Measurements from ENCODE around the gene SPACA6. TPM values are rescaled to one million over a fixed set of nuclear protein-coding genes. Genes with fewer than 3 reads are reported as not detected.

Gene SPACA6
- total and polyA plus RNA-seq, 9 of the 15 experiments (the other 6 are each of a cell fraction or from before 2014, with no cell fraction given) = 1.3 to 17.3 (median 6.2) TPM

GRCh38 chr19:51703575-51704515, 10.7 kb downstream of the SPACA6 start (continued):
- TF ChIP-seq, protein P1, sequence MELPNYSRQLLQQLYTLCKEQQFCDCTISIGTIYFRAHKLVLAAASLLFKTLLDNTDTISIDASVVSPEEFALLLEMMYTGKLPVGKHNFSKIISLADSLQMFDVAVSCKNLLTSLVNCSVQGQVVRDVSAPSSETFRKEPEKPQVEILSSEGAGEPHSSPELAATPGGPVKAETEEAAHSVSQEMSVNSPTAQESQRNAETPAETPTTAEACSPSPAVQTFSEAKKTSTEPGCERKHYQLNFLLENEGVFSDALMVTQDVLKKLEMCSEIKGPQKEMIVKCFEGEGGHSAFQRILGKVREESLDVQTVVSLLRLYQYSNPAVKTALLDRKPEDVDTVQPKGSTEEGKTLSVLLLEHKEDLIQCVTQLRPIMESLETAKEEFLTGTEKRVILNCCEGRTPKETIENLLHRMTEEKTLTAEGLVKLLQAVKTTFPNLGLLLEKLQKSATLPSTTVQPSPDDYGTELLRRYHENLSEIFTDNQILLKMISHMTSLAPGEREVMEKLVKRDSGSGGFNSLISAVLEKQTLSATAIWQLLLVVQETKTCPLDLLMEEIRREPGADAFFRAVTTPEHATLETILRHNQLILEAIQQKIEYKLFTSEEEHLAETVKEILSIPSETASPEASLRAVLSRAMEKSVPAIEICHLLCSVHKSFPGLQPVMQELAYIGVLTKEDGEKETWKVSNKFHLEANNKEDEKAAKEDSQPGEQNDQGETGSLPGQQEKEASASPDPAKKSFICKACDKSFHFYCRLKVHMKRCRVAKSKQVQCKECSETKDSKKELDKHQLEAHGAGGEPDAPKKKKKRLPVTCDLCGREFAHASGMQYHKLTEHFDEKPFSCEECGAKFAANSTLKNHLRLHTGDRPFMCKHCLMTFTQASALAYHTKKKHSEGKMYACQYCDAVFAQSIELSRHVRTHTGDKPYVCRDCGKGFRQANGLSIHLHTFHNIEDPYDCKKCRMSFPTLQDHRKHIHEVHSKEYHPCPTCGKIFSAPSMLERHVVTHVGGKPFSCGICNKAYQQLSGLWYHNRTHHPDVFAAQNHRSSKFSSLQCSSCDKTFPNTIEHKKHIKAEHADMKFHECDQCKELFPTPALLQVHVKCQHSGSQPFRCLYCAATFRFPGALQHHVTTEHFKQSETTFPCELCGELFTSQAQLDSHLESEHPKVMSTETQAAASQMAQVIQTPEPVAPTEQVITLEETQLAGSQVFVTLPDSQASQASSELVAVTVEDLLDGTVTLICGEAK (IDR thresholded peaks at IDR 0.05) = peak; percentile 21; the same call in 1 of the 2 replicates
- TF ChIP-seq, protein P1 (CRISPR knock-in tag; IDR thresholded peaks at IDR 0.05) = no peak
- TF ChIP-seq, protein P2, sequence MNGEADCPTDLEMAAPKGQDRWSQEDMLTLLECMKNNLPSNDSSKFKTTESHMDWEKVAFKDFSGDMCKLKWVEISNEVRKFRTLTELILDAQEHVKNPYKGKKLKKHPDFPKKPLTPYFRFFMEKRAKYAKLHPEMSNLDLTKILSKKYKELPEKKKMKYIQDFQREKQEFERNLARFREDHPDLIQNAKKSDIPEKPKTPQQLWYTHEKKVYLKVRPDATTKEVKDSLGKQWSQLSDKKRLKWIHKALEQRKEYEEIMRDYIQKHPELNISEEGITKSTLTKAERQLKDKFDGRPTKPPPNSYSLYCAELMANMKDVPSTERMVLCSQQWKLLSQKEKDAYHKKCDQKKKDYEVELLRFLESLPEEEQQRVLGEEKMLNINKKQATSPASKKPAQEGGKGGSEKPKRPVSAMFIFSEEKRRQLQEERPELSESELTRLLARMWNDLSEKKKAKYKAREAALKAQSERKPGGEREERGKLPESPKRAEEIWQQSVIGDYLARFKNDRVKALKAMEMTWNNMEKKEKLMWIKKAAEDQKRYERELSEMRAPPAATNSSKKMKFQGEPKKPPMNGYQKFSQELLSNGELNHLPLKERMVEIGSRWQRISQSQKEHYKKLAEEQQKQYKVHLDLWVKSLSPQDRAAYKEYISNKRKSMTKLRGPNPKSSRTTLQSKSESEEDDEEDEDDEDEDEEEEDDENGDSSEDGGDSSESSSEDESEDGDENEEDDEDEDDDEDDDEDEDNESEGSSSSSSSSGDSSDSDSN (IDR thresholded peaks at IDR 0.05; ENCODE audit: borderline replicate concordance in 1 of 2, low read depth in 2 of 2, low read length in 2 of 2) = 0 out of 4 replicates have a peak, but pooled peaks of 1 of the 2 experiments have one; percentile 66
- TF ChIP-seq MYBL2 (IDR thresholded peaks at IDR 0.05; ENCODE audit: low read depth) = no peak
- no peak for TF ChIP-seq MYBL2 (CRISPR knock-in tag; IDR thresholded peaks at IDR 0.05; ENCODE audit: borderline replicate concordance)
- TF ChIP-seq ATF1 (CRISPR knock-in tag; IDR thresholded peaks at IDR 0.05) = no peak
- peak; percentile 83 for TF ChIP-seq ATF1 (tag; IDR thresholded peaks at IDR 0.05)
- peak; percentile 73 for TF ChIP-seq CREB1 (IDR thresholded peaks at IDR 0.05)
- peak; percentile 73 for TF ChIP-seq CREB1 (CRISPR knock-in tag; IDR thresholded peaks at IDR 0.05)
- TF ChIP-seq ZNF511 (CRISPR knock-in tag; IDR thresholded peaks at IDR 0.05) = peak; percentile 66; the same call in 1 of the 2 replicates
- TF ChIP-seq, protein P3, sequence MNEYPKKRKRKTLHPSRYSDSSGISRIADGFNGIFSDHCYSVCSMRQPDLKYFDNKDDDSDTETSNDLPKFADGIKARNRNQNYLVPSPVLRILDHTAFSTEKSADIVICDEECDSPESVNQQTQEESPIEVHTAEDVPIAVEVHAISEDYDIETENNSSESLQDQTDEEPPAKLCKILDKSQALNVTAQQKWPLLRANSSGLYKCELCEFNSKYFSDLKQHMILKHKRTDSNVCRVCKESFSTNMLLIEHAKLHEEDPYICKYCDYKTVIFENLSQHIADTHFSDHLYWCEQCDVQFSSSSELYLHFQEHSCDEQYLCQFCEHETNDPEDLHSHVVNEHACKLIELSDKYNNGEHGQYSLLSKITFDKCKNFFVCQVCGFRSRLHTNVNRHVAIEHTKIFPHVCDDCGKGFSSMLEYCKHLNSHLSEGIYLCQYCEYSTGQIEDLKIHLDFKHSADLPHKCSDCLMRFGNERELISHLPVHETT (CRISPR knock-in tag; conservative IDR thresholded peaks at IDR 0.05 in 1 of 2, IDR thresholded peaks at IDR 0.05 in 1 of 2) = peak in 1 of 2 experiments; percentile 71; a peak in 2 of 4 replicates
- TF ChIP-seq BRCA1 (IDR thresholded peaks at IDR 0.05) = no peak
- TF ChIP-seq BRCA1 (CRISPR knock-in tag; IDR thresholded peaks at IDR 0.05) = no peak
